Spleen (tissue), 7 donors: ENCODE measurements around the gene PAN2.

ENCODE experiments used
- CTCF ChIP-seq, 11 experiments: fragments of 200-600 bp in 7 of 11; fragments of 450-650 bp in 4 of 11; sonication (generic) in 4 of 11; IDR thresholded peaks in 8 of 11; conservative IDR thresholded peaks in 3 of 11; 1 replicate in 7 of 11; 2 replicates in 4 of 11; pipeline versions ENCODE4 v1.4.0 to v1.8.0; 2016 to 2021; ENCODE audit warnings: antibody characterized with exemption in 11 of 11, inconsistent platforms in 4 of 11, mild to moderate bottlenecking in 1 of 11
- POLR2A ChIP-seq, 3 donors: fragments of 450-650 bp; IDR thresholded peaks; one replicate each; pipeline ENCODE4 v1.5.1; 2017; ENCODE audit warnings: antibody characterized with exemption in 3 of 3, mild to moderate bottlenecking in 1 of 3
- POLR2AphosphoS5 ChIP-seq, 3 donors: sonication (generic); formaldehyde crosslinking; IDR thresholded peaks; one replicate each; pipeline ENCODE4 v1.5.1; 2017; ENCODE audit warnings: antibody characterized with exemption in 3 of 3
- donor health status: DM: no; HTN: no; CAD: no; lungs with moderate emphysema.
- donor health status: DM: no; HTN: no; CAD: no.
- donor health status: DM: no; HTN: no; CAD: no.

GRCh38 chr12:56373515-56373914 is 39.7 kb upstream of the PAN2 start:
- TF ChIP-seq POLR2AphosphoS5 (IDR thresholded peaks at IDR 0.05) (no peak), CTCF (IDR thresholded peaks at IDR 0.05 in 8 of 11, conservative IDR thresholded peaks at IDR 0.05 in 3 of 11) (no peak), POLR2A (IDR thresholded peaks at IDR 0.05) (no peak)
